GM18907 (cell line): ENCODE results near the gene RNH1.

Experiments used
- ATAC-seq: cut with Tn5 transposase; IDR thresholded peaks from one replicate; pipeline ENCODE4 v1.9.1; 2021; ENCODE audit warnings: mild to moderate bottlenecking, moderate library complexity; ENCODE audit not compliant: unreplicated experiment

Gene RNH1

GRCh38 chr11:460331-461199 is 46.5 kb downstream of the RNH1 start:
- ATAC-seq = no peak

GRCh38 chr11:459511-460220 is 47.4 kb downstream of the RNH1 start:
- no peak for ATAC-seq

- ATAC-seq = no peak
Measured at GRCh38 chr11:457111-457760, 49.8 kb downstream of the RNH1 start.

- no peak for ATAC-seq
Measured at GRCh38 chr11:456533-456932, 50.5 kb downstream of the RNH1 start.

GRCh38 chr11:455566-456147 is 51.4 kb downstream of the RNH1 start:
- ATAC-seq = no peak

GRCh38 chr11:454801-455565 is 52.1 kb downstream of the RNH1 start:
- no peak for ATAC-seq

- no peak for ATAC-seq
Measured at GRCh38 chr11:454043-454442, 53.0 kb downstream of the RNH1 start.

GRCh38 chr11:453564-453963 is 53.5 kb downstream of the RNH1 start:
- no peak for ATAC-seq

- ATAC-seq = no peak
Measured at GRCh38 chr11:452916-453527, 54.0 kb downstream of the RNH1 start.

GRCh38 chr11:452203-452744 is 54.8 kb downstream of the RNH1 start:
- ATAC-seq = no peak

- ATAC-seq = no peak
Measured at GRCh38 chr11:451738-452137, 55.3 kb downstream of the RNH1 start.

- ATAC-seq = peak; percentile 6
Measured at GRCh38 chr11:450809-451451, 56.1 kb downstream of the RNH1 start.

- peak; percentile 81 for ATAC-seq
Measured at GRCh38 chr11:449889-450808, 56.9 kb downstream of the RNH1 start, which contains the start of gene PTDSS2. PTDSS2 (plus strand) TSS chr11:450279; CDS start chr11:450456, 177 bp downstream.

GRCh38 chr11:447923-448731 is 58.9 kb downstream of the RNH1 start:
- ATAC-seq = peak; percentile 40

- no peak for ATAC-seq
Measured at GRCh38 chr11:446891-447290, 60.2 kb downstream of the RNH1 start.

- no peak for ATAC-seq
Measured at GRCh38 chr11:445765-446588, 61.1 kb downstream of the RNH1 start.
